ENCODE data around the gene TSHB. TPM values are rescaled to one million over a fixed set of nuclear protein-coding genes. Genes with fewer than 3 reads are reported as not detected.

The TSHB gene
- total RNA-seq, 6 donors from 2014 or later = not detected

GRCh38 chr1:115074839-115075534 lies 45.4 kb downstream of the TSHB start:
- H3K27ac ChIP-seq = no peak overlapping the region
- H3K9me3 ChIP-seq = no peaks in the 10 kb centered on the region
- DNase-seq (no peak), ATAC-seq (ENCODE audit: low FRiP score in 2 of 2) (no peak)
- H3K36me3 ChIP-seq = no peaks in the 10 kb centered on the region
- no peak overlapping the region for H3K4me3 ChIP-seq
- no peaks in the 10 kb centered on the region for H3K27me3 ChIP-seq
- H3K4me1 ChIP-seq = peaks cover 0 to 11% (median 4%) of the 10 kb centered on the region in 4 donors
- WGBS, 2 donors = 72 to 74% methylated on average over 9 to 11 of the region's 11 CpGs
- no peak for TF ChIP-seq POLR2AphosphoS5 (IDR thresholded peaks at IDR 0.05)
- no peak for TF ChIP-seq CTCF (IDR thresholded peaks at IDR 0.05)
- TF ChIP-seq POLR2A (IDR thresholded peaks at IDR 0.05) = no peak
- TF ChIP-seq EP300 (IDR thresholded peaks at IDR 0.05) = no peak

GRCh38 chr1:115076384-115076915 lies 46.8 kb downstream of the TSHB start:
- ATAC-seq (ENCODE audit: low FRiP score in 2 of 2) = no peak

GRCh38 chr1:115077286-115077983 lies 47.8 kb downstream of the TSHB start:
- Histone ChIP-seq H3K4me3 (no peak overlapping the region), H3K36me3 (no peaks in the 10 kb centered on the region), H3K27me3 (no peaks in the 10 kb centered on the region), H3K9me3 (no peaks in the 10 kb centered on the region), H3K4me1 (peaks cover 0 to 11% (median 4%) of the 10 kb centered on the region in 4 donors), H3K27ac (no peak overlapping the region)
- ATAC-seq (ENCODE audit: low FRiP score in 2 of 2) (no peak), DNase-seq (no peak)
- TF ChIP-seq EP300 (IDR thresholded peaks at IDR 0.05) (no peak), CTCF (IDR thresholded peaks at IDR 0.05) (no peak)
- 90% methylated on average over 5 of the region's 5 CpGs for WGBS, 2 donors

More at GRCh38 chr1:115076384-115076915, 46.8 kb downstream of the TSHB start:
- H3K9me3 ChIP-seq = no peaks in the 10 kb centered on the region
- DNase-seq = no peak
- WGBS, 2 donors = 78 to 92% methylated on average over 4 of the region's 4 CpGs
- TF ChIP-seq POLR2AphosphoS5 (IDR thresholded peaks at IDR 0.05) (no peak), CTCF (IDR thresholded peaks at IDR 0.05) (no peak), POLR2A (IDR thresholded peaks at IDR 0.05) (no peak), EP300 (IDR thresholded peaks at IDR 0.05) (no peak)
- no peaks in the 10 kb centered on the region for H3K27me3 ChIP-seq
- no peaks in the 10 kb centered on the region for H3K36me3 ChIP-seq
- peaks cover 0 to 11% (median 4%) of the 10 kb centered on the region in 4 donors for H3K4me1 ChIP-seq
- H3K27ac ChIP-seq = no peak overlapping the region
- no peak overlapping the region for H3K4me3 ChIP-seq

- TF ChIP-seq CTCF (IDR thresholded peaks at IDR 0.05) (no peak), POLR2AphosphoS5 (IDR thresholded peaks at IDR 0.05) (no peak), EP300 (IDR thresholded peaks at IDR 0.05) (no peak), POLR2A (IDR thresholded peaks at IDR 0.05) (no peak)
- DNase-seq (no peak), ATAC-seq (ENCODE audit: low FRiP score in 2 of 2) (no peak)
- WGBS, 2 donors = 96 to 100% methylated on average over 1 of the region's 1 CpG
- Histone ChIP-seq H3K9me3 (no peaks in the 10 kb centered on the region), H3K36me3 (no peaks in the 10 kb centered on the region), H3K4me3 (no peak overlapping the region), H3K4me1 (peaks cover 0 to 7% (median 4%) of the 10 kb centered on the region in 4 donors), H3K27me3 (no peaks in the 10 kb centered on the region), H3K27ac (no peak overlapping the region)
Observed at GRCh38 chr1:115077984-115078330, 48.3 kb downstream of the TSHB start.
